ENCODE data around the gene PLXNA4. TPM values are rescaled to one million over a fixed set of nuclear protein-coding genes. Genes with fewer than 3 reads are reported as not detected.

The PLXNA4 gene
- total and polyA plus RNA-seq, 9 of the 15 experiments (the other 6 are each of a cell fraction or from before 2014, with no cell fraction given): under 0.01 to 0.09 TPM; not detected in 7

GRCh38 chr7:132373041-132373440, 203.2 kb downstream of the PLXNA4 start:
- DNase-seq (ENCODE audit: extremely low read depth in 1 of 4, low spot score in 3 of 4) (no peak), ATAC-seq (no peak), FAIRE-seq (no peak)
- Histone ChIP-seq H3K9me1 (ENCODE audit: control insufficient read depth, insufficient read depth, low read length) (no peaks in the 10 kb centered on the region), H3K9me3 (replicated peaks; ENCODE audit: control insufficient read depth, insufficient read depth, low read depth, low read length) (no peaks in the 10 kb centered on the region), H3K9ac (ENCODE audit: insufficient read depth in 1 of 2, low read depth in 2 of 2, low read length in 2 of 2) (no peak overlapping the region), H3K4me2 (ENCODE audit: insufficient read depth, low read length) (no peak overlapping the region), H4K20me1 (replicated peaks; ENCODE audit: control insufficient read depth, insufficient read depth, low read length) (no peaks in the 10 kb centered on the region; the same call in none of the 2 replicates), H3K79me2 (ENCODE audit: control insufficient read depth, insufficient read depth, low read length) (no peaks in the 10 kb centered on the region), H2AFZ (ENCODE audit: low read depth, low read length) (no peak overlapping the region), H3K27ac (ENCODE audit: extremely low read depth, low read depth, low read length) (no peak overlapping the region), H3K4me3 (no peak overlapping the region), H3K36me3 (ENCODE audit: control insufficient read depth, insufficient read depth, low read length) (no peaks in the 10 kb centered on the region), H3K4me1 (replicated peaks in 1 of 2; ENCODE audit: control insufficient read depth in 2 of 2, insufficient read depth in 2 of 2, low read length in 2 of 2) (no peaks in the 10 kb centered on the region), H3K27me3 (ENCODE audit: control insufficient read depth in 2 of 2, insufficient read depth in 2 of 2, low read length in 2 of 2) (peaks cover 9 to 30% of the 10 kb centered on the region in 2 experiments; a peak in 4 of 5 replicates)
- WGBS (ENCODE audit: insufficient coverage, low coverage, missing lambda C conversion rate): 2% methylated on average over 3 of the region's 3 CpGs
- intact Hi-C loops (cut with micrococcal nuclease) (no loop called here), in situ Hi-C loops (cut with MboI) (no loop called here)
- TF ChIP-seq MCM2 (IDR thresholded peaks at IDR 0.05; ENCODE audit: low read depth) (no peak), SNAPC5 (CRISPR knock-in tag; IDR thresholded peaks at IDR 0.05) (no peak), ZNF639 (CRISPR knock-in tag; conservative IDR thresholded peaks at IDR 0.05 in 1 of 2, IDR thresholded peaks at IDR 0.05 in 1 of 2) (no peak), ZNF449 (CRISPR knock-in tag; IDR thresholded peaks at IDR 0.05) (no peak), NCOA1 (IDR thresholded peaks at IDR 0.05; ENCODE audit: low read depth) (no peak), ARNT (IDR thresholded peaks at IDR 0.05) (no peak)
- no TSS peak for BruUV-seq (replicated peaks)
- ChIA-PET CTCF (ENCODE audit: low intra/inter-chr PET ratio) (no interaction called here), POLR2A (interaction anchor here (1.5 kb wide), 1 partner anchor 8 kb away, joined by 4 read pairs; no protein-coding TSS in a partner anchor)
